NOMO-1 treated with DMSO at 0.1 percent for 48 hours (cell line): ENCODE data around the gene OR2G3.
A peak's percentile ranks its signal among the peaks of the same experiment; 100 is the strongest.

ENCODE experiments used
- DNase-seq: peaks from one replicate; lab custom pipeline; 2025; ENCODE audit not compliant: unreplicated experiment; lab: John Stamatoyannopoulos, UW

The OR2G3 gene

GRCh38 chr1:247605286-247605685, at the start of gene OR2G3:
Gene OR2G3 (plus strand): TSS chr1:247605586. CDS start chr1:247605586, 0 bp downstream.
- DNase-seq: no peak

DNA sequence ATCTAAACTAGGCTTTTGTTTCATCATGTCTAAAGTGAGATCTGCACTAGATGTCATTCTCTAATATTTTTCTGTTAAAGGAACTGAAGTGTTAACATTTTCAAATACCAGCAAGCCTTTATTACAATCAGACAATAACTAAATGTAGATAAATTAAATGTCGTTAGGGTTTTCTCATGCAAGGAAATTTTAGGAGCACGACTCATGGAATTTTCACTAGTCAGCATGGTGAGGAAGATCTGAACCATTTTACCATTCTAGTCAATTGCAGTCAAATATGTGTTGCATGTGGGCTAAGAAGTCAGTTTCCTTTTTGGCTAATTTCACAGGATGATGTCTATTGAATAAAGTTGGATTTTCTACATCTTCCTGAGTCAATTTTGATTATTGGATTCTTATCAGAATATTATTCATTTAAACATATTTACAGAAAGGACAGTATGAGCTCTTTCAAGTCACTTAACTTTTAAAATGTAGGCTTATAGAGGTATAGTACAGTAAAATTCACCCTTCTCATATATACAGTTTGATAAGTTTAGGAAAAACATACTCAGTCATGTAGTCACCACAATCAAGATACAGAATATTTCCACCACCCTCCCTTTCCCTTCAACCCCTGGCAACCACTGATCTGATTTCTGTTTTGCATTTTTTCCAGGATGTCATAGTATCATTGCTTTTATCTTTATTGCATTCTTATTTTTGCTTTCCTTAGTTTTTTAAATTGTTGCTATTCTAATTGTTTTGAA, 47.3 kb upstream of the OR2G3 start:
- no peak for DNase-seq

DNA sequence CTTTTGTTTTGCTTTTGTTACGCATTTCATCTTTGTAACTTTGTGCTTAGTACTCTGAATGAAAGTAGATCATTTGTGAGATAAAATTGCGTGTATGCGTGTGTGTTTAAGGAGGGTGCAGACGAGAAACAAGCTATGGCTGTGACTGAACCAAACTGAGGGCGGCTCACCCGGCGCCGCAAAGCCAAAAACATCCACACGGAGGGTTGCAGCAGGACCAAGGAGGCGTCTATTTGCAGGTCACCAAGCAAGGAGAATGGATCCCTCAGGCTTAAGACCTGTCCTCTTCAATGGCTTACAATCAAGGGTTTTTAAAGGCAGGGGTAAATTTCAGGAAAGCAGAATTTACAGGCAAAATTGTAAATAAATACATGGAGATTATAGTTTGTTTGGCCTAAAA, 43.7 kb upstream of the OR2G3 start:
- no peak for DNase-seq

GRCh38 chr1:247562198-247562597, 43.2 kb upstream of the OR2G3 start:
- no peak for DNase-seq

GRCh38 chr1:247574236-247574635, 31.1 kb upstream of the OR2G3 start:
- no peak for DNase-seq

DNA sequence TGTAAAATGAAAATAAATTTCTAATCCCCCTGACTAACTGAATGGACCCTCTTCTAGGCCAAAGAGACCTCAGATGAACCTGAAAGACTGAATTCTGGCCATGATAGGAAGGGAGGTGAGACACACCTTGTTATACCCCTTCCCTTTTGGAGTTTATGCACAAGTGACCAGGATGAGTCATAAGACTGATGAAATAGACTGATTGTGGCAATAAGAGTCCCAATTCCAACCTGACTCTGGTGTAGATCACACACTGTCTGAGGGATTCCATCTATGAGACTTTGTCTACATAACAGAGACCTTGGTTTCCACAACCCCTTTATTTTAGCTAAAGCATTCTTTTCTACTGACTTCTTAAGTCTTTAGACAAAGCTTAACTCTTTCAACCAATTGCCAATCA, 30.7 kb upstream of the OR2G3 start:
- DNase-seq: no peak

GRCh38 chr1:247576514-247576913, 28.9 kb upstream of the OR2G3 start:
- peak; percentile 51 for DNase-seq

DNA sequence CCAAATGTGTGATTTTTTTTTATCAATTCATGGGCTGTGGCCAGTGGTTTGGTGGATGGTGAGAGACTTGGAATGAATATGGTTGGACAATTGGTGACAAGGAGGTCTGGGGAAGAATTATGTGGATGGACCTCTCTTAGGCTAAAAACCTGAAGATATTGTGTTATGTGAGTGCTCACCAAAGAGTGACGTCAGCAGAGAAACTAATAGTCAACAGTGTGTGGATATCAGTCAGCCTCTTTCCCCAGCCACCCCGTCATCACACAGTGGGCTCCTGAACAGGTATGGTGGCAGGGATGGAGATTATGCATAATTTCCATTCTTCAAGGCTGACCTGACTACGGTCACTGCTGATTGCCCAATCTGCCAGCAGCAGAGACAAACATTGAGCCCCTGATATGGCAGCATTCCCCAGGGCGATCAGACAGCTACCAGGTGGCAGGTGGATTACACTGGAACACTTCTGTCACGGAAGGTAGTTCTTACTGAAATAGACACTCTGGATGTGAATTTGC, 26.4 kb upstream of the OR2G3 start:
- DNase-seq: no peak

GRCh38 chr1:247588060-247588459, 17.3 kb upstream of the OR2G3 start, which contains the start of gene OR2G2:
Gene OR2G2 (plus strand): TSS chr1:247588360. CDS start chr1:247588360, 0 bp downstream.
- no peak for DNase-seq

DNA sequence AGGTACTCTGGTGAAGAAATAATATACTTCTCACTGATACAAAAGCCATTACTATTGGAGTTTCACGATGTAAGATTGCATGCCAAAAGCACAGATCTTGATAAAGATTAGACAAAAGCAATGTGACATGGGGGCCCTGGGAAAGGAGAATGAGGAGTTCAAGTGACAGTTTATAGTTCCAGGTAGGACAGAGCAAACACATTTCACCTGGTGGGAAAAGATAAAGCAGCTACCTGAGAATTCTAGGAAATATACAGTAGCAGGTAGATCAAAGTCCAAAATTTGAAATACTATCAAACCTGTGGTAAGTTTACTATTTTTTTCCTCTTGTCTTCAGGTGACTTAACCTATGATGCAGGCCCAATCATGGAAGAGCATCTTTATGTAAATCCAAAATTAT, 8.0 kb downstream of the OR2G3 start:
- no peak for DNase-seq

DNA sequence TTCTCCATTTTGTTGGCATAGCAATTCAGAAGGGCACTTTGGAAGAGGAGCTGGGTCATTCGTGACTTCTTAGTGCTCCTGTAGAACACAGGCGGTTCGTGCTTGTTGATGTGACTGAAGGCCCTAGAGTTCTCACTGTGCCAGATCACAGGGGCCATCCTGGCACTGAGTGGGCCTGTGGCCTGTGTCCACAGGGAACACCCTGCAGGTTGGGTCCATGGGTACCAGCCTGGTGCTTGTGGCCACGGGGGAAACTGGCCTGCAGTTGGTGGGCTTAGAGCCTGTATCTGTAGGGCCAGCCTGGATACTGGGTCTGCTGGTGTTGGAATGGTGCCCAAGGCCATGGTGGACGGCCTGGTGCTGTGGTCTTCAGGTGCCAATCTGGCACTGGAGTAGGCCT, 9.2 kb downstream of the OR2G3 start:
- no peak for DNase-seq

DNA sequence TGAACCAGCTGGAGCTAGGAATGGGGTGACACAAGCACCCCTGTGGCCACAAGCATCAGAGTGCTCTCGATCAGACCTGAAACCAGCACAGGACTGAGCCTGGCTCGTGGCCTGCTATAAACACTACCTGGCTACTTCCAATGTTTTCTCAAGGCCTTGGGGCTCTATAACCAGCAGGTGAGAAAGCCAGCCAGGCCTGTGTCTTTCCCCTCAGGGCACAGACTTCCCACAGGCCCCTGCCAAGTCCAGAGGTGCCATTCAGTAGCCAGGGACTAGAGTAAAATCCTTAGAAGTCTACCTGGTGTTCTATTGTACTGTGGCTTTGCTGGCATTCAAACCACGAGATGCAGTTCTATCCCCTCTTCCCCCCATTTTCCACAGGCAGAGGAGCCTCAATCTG, 22.6 kb downstream of the OR2G3 start:
- no peak for DNase-seq

GRCh38 chr1:247638011-247638410, 32.6 kb downstream of the OR2G3 start:
- no peak for DNase-seq

DNA sequence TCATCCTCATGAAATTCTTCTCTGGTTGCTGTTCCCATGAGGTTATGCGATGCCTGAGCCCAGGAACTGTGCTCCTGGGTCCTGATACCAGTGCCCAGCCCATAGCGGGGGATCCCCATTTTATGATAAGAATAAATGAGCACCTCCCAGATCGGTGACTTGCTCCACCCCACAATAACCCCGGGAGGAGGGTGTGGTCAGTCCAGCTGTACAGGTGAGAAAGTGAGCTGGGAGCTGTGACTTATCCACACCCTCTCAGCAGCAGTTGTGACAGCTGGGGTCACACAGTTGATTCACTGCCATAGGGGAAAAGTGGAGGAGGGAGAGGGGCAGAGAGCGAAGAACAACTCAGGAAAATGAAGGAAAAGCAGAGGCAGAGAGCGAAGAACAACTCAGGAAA, 33.4 kb downstream of the OR2G3 start:
- no peak for DNase-seq

GRCh38 chr1:247639381-247639981, 34.1 kb downstream of the OR2G3 start:
- DNase-seq: no peak

- DNase-seq: no peak
Measured at GRCh38 chr1:247642742-247643141, 37.4 kb downstream of the OR2G3 start.

DNA sequence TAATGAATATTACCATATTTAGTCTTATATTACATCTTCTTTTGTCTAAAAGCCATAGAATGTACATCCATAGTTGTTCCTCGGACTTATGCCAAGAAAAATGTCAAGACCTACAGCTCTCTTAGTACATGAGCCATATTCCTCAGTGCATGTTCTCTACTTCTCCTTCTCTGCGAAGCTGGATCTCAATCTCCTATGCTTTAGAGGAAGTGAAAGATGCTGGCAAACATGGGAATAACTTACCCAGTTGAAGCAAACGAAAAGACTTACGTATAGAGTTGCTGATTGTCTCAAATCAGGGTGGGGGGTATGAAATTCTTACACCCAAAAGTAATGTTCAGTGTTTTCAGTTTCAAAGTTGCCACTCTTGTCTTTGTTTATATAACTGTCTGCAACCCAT, 41.5 kb downstream of the OR2G3 start:
- DNase-seq: peak; percentile 39

GRCh38 chr1:247647864-247648263, 42.5 kb downstream of the OR2G3 start:
- DNase-seq: no peak

DNA sequence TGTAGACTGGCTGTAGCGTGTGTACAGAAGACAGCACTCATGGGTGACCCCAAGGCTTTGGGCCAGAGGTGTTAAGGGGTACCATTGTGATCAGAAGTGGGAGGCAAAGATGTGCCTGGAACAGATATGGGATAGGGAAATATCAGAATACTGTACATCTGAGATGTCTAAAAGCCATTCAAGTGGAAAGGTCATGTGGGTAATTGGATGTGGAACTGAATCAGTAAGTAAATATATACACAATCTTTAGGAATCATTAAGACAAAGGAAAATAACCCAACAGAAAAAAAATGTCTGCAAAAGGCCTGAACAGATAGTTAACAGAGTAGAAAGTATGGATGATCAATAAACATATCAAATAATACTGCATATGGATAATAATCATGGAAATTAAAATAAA, 47.7 kb downstream of the OR2G3 start:
- no peak for DNase-seq
